GM18502 (cell line): Measurements from ENCODE around the gene ZDHHC11B.

Source experiments
- ATAC-seq: cut with Tn5 transposase; IDR thresholded peaks from one replicate; pipeline ENCODE4 v1.9.1; 2021; ENCODE audit warnings: mild to moderate bottlenecking; ENCODE audit not compliant: unreplicated experiment, poor library complexity

The ZDHHC11B gene

DNA sequence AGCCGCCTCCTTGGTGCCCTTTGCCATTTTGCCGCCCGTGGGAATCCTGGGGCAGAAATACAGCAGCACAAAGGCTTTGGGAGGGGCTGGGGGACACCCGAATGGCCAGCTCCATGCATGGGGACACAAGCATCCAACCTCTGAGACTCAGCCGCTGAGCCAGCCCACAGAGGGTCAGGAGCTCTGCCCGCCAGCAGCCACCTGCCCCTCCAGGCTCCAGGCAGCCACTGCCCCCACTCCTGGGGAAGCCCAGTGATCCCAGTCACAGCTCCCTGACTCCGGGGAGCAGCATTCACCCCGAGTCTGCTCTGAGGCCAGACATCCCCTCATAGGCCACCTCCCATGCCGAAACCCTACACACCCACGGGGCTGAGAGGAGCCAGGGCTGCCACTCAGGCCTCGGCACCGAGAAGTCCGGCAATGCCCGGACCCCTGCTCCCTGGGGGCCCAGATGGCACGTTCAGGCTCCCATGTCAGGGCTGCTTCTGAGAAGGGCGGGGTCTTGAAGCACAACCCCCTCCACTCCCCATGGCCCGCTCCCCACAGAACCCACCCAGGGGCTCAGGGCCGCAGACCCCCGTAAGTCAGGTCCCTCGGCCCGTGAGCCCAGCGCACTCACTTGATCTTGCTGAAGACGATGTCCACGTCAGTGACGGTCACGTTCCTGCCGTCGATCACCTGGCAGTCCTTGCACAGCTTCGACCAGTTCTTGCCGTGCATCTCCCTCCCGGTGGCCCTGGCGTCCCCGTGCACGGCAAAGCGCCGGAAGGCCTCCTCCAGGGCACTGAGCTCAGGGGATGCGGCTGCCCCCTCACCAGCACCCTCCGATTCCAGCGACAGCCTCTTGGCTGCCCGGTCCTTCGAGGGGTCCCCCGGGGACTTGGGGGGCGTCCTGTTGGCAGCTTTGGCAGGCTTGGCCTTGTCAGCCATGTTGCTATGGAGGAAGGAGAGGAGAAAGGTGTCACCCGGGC is 107.1 kb downstream of the ZDHHC11B start:
- no peak for ATAC-seq

GRCh38 chr5:676699-677076 is 107.8 kb downstream of the ZDHHC11B start:
- ATAC-seq, result no peak

GRCh38 chr5:675871-676698 is 108.4 kb downstream of the ZDHHC11B start:
- no peak for ATAC-seq

GRCh38 chr5:675111-675870 is 109.2 kb downstream of the ZDHHC11B start:
- ATAC-seq, result no peak

GRCh38 chr5:674630-675011 is 109.9 kb downstream of the ZDHHC11B start:
- ATAC-seq, result no peak

DNA sequence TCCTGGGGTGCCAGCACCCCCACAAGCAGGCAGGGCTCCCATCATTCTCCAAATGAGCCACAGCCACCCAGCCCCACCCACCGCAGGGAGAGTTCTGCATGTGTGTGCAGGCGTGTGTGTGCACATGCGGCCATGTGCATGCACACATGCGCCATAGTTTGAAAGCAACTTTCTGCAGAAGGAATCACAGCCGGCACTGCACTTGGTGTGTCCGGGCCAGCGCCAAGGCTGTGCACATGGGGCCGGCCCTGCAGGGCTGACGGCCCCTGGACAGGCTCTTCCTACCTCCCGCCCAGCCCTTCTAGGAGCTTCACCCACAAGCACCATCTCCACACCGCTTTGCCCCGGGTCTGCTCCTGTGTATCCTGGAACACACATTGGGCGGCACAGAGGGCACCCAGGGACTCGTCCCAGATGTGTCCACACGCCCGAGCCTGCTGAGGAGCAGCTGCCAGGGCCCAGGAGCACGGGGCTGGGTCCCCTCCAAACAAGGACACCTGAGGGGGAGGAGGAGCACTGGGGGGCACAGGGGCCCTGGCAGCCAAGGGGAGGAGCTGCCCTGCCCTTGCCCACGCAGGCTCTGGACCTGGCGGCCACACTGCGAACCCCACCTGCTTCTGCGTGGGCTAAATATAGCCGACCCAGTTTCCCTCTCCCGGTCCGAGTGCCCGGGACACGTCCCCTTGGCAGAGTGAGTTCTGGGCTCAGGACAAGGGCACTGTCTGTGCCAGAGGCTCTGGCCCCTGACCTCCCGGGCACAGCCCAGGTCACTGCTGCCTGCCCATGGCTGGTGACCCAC is 110.5 kb downstream of the ZDHHC11B start:
- ATAC-seq, result no peak

DNA sequence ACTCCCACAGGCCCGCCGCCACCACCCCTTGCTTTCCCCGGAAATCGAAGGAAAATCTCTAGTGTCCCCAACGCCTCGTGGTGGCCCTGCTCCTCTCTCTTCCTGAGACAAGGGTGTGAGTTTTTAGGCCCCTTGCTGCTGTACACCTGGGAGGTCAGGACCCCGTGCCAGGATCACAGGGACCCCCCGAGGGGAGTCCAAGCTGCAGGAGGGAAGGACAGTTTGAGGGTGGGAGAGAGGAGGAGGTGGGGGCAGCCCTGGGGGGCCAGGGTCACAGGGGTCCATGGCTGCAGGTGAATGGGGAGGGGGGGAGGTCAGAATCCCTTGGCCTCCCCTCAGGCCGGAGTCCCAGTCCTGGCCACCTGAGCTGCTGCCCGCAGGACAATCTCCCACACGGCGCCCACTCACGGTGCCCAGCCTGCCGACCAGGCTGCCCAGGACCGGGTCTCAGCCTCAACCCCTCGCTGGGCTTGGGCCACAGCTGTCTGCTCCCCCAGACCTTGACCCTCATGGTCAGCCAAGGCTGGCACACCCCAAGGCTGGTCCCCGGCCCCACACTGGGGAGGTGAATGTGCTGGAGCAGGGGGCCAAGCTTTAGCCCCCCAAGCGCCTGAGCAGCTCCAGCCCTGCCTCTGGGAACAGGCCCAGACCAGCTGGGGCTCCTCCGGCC is 111.2 kb downstream of the ZDHHC11B start:
- no peak for ATAC-seq

DNA sequence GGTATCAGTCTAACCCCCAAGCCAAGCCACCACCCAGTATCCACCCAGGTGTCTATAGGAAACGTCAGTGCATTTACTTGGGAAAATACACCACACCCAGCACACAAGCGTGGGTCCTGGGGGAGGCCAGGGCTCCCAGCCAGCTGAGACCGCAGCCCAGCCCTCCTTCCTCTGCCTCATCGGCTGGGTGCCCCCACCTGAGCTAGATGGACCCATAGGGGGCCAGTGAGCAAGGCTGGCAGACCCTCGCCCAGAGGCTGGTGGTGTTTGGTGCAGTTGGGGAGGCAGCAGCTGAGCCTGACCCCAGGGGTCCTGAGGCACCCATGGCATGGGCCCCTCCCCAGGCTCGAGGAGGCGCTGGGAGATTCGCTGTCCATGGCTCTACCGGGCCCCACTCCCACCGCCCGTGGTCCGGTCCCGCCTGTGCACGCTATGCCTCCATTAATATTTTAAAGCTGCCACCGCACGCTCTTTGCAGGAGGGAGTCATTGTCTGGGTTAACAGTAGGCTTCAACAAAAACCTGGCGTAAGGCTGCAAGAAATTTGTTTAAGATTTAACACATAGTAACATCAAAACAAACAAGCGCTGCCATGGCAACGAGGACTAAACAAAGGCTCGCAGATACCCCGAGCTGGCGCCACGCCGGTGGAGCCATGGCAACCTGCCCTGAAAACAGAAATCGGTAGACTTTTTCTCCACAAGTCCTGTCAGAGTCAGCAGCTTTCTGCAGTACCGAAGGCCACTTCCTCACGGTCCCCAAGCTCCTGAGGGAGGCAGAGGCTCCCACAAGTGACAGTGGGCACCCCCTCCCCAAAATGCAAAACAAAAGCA is 112.0 kb downstream of the ZDHHC11B start:
- ATAC-seq, result no peak

DNA sequence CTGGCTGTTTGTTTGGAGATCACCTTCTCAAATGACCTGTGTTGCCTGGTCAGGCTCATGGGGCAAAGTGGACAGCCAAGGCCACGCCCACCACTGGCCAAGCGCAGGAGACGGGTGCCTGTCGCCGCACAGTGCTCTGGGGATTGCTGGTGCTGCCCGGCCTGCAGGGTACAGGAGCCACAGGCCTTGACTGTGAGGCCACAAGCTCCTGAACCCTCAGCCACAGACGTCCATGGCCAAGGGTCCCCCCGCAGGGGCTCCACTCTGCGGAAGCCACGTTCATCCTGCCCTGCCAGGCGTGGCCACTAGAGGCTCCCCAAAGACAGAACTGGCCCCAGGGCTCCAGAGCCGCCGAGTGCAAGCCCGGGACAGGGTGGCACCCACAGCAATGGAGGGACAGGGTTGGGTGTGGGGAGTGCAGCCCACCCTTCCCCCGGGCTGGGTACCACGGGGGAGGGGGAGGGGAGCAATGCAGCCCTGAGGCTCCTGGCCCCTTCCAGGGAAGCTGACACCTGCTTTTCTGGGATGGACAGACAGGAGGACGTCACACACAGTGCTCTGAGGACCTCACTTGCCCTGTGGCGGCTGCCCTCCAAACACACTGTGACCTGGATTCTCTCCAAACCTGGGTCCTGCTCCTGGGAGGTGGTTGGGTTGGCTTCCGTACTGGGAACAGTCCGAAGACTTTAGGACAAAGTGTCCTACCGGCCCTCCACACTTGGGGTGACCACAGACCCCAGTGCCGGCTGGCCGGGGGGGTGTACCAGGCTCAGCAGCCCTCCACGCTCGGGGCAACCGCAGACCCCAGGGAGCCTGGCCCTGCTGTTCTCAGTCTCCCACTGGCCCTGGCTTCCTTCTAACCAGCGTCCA is 112.8 kb downstream of the ZDHHC11B start:
- ATAC-seq, result peak; percentile 69

GRCh38 chr5:670396-671270 is 113.9 kb downstream of the ZDHHC11B start:
- ATAC-seq, result no peak

DNA sequence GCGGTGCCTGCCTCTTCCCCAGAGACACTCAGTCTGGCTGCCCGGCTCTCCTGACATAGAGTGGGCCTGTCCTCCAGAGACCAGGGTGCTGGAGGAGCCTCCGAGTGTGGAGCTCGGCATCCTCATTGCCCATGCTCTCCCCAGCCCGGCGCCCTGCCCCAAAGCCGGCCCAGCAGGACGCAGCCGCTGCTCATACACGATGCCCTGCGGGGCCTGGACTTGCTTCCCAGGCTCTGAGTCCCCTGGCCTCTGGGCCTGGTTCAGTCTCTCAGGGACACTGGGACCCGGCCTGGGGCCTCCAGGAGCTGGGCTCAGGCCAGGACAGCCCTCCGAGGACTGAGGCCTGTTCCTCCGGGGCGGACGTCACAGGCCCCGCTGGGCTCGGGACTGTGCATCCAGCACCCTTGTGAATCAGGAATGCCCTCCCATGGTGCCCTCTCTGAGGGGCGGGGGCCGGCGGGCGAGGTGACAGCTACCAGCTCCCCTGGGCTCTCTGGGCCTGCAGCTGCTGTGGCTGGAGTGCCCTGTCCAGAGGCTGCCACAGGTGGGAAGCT is 114.6 kb downstream of the ZDHHC11B start:
- ATAC-seq, result no peak

GRCh38 chr5:669111-669841 is 115.3 kb downstream of the ZDHHC11B start:
- no peak for ATAC-seq

GRCh38 chr5:668283-668995 is 116.1 kb downstream of the ZDHHC11B start:
- ATAC-seq, result no peak

- ATAC-seq, result no peak
Measured at GRCh38 chr5:666816-667498, 117.6 kb downstream of the ZDHHC11B start.
